Sigmoid colon (tissue), 7 donors: ENCODE results near the gene LHFPL5. TPM values are rescaled to one million over a fixed set of nuclear protein-coding genes. Genes with fewer than 3 reads are reported as not detected.

Experiments
- DNase-seq: peaks from one replicate; pipeline ENCODE4 v3.0.0-alpha.2; 2019
- H3K27ac ChIP-seq, 4 donors: fragments of 200-600 bp; sonication (generic); one replicate each; pipeline ENCODE4 v1.5.1; 2016 to 2019; ENCODE audit warnings: mild to moderate bottlenecking in 1 of 4
- H3K27me3 ChIP-seq, 3 donors: fragments of 200-600 bp; sonication (generic); one replicate each; pipeline ENCODE4 v1.5.1; 2019; ENCODE audit warnings: mild to moderate bottlenecking in 1 of 3
- H3K36me3 ChIP-seq, 4 donors: fragments of 200-600 bp; sonication (generic); one replicate each; pipeline ENCODE4 v1.5.1; 2016 to 2019
- H3K4me1 ChIP-seq, 4 donors: fragments of 200-600 bp; sonication (generic); one replicate each; pipeline ENCODE4 v1.5.1; 2017 to 2019
- H3K4me3 ChIP-seq, 4 donors: fragments of 200-600 bp; sonication (generic); one replicate each; pipeline ENCODE4 v1.5.1; 2017 to 2019; ENCODE audit warnings: mild to moderate bottlenecking in 2 of 4, moderate library complexity in 1 of 4
- H3K9me3 ChIP-seq, 4 donors: fragments of 200-600 bp in 3 of 4; sonication (generic) in 3 of 4; one replicate each; pipeline versions ENCODE4 v1.5.1 to v1.6.1; 2013 to 2019
- CTCF ChIP-seq, 4 experiments: fragments of 450-650 bp in 3 of 4; fragments of 200-600 bp in 1 of 4; IDR thresholded peaks; one replicate each; pipeline ENCODE4 v1.5.1; 2016 to 2019; ENCODE audit warnings: antibody characterized with exemption in 4 of 4, mild to moderate bottlenecking in 3 of 4, moderate library complexity in 2 of 4
- EP300 ChIP-seq, 4 donors: sonication (generic); formaldehyde crosslinking; IDR thresholded peaks; one replicate each; pipeline ENCODE4 v1.6.1; 2017; ENCODE audit warnings: antibody characterized with exemption in 4 of 4
- POLR2A ChIP-seq, 2 donors: fragments of 450-650 bp; IDR thresholded peaks; one replicate each; pipeline ENCODE4 v1.6.1; 2016; ENCODE audit warnings: antibody characterized with exemption in 2 of 2, mild to moderate bottlenecking in 2 of 2, moderate library complexity in 2 of 2
- POLR2AphosphoS5 ChIP-seq, 4 donors: sonication (generic); formaldehyde crosslinking; IDR thresholded peaks; one replicate each; pipeline ENCODE4 v1.6.1; 2017; ENCODE audit warnings: antibody characterized with exemption in 4 of 4
- WGBS, 2 donors: extraction: QIAGEN DNeasy Blood & Tissue Kit; methylation state at CpG; one replicate each; pipeline ENCODE4 v1.1.7; 2013; 5-methylcytosine and 5-hydroxymethylcytosine counted together
- intact Hi-C: fragments of 100-400 bp; cut with DNase I; formaldehyde crosslinking; loops from one replicate; pipeline ENCODE4 v1.15.1; 2023
- polyA plus RNA-seq, 3 donors: library from polyadenylated mRNA; stranded (reverse); fragments of 200-250 nt; gene quantifications; one replicate each; pipeline ENCODE4 v1.2.3, GENCODE V29; 2013
- total RNA-seq, 4 donors: library from RNA; depleted of rRNA; stranded (reverse); fragments of >200 nt; gene quantifications; one replicate each; pipeline ENCODE4 v1.1.0, GENCODE V29; 2016
- donor health status: healthy with polysubstance abuse.
- donor health status: Bipolar disorder and iron deficiency.
- donor health status: healthy.

LHFPL5 gene
- total and polyA plus RNA-seq, 7 donors = 0.12 to 0.46 (median 0.27) TPM; not detected in 4

GRCh38 chr6:35801148-35801547 is 4.0 kb upstream of the LHFPL5 start:
- TF ChIP-seq CTCF (IDR thresholded peaks at IDR 0.05) (no peak), POLR2A (IDR thresholded peaks at IDR 0.05) (no peak)
- H3K4me1 ChIP-seq = peaks cover 0 to 8% (median 3%) of the 10 kb centered on the region in 4 donors
- DNase-seq = no peak
- H3K27ac ChIP-seq = no peak overlapping the region
- H3K9me3 ChIP-seq = no peaks in the 10 kb centered on the region
- intact Hi-C loops = no loop called here
- peaks cover 0 to 23% (median 11%) of the 10 kb centered on the region in 3 donors for H3K27me3 ChIP-seq
- H3K4me3 ChIP-seq = no peak overlapping the region
- no peaks in the 10 kb centered on the region for H3K36me3 ChIP-seq
- WGBS, 2 donors = 67 to 86% methylated on average over 3 of the region's 3 CpGs

DNA sequence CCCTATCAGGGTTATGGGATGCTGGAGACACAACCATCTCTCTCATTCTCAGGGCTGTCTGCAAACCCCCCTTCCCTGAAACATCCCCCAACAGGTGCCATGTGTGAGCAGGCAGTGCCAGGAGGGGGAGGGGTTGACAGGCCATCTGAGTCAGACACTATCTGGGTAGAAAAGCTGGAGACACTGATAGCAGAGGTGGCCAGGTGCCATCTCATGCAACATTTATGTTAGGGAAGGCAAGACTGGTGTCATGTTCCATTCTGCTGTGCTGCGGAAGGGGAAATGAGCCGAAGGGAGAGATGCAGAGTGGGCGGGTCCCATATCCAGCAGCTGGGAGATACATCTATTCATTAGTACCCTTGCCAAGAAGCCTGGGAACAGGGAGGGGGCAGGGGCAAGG is 3.5 kb downstream of the LHFPL5 start:
- intact Hi-C loops = no loop called here
- Histone ChIP-seq H3K36me3 (no peaks in the 10 kb centered on the region), H3K27me3 (peaks cover 0 to 26% (median 15%) of the 10 kb centered on the region in 3 donors)

GRCh38 chr6:35809809-35810208 is 4.7 kb downstream of the LHFPL5 start:
- Histone ChIP-seq H3K4me3 (no peak overlapping the region), H3K27ac (no peak overlapping the region), H3K9me3 (no peaks in the 10 kb centered on the region), H3K4me1 (peaks cover 0 to 7% (median 3%) of the 10 kb centered on the region in 4 donors), H3K36me3 (no peaks in the 10 kb centered on the region), H3K27me3 (peaks cover 0 to 25% (median 15%) of the 10 kb centered on the region in 3 donors)
- no peak for DNase-seq
- WGBS, 2 donors = 79 to 80% methylated on average over 5 of the region's 5 CpGs
- intact Hi-C loops = no loop called here
- no peak for TF ChIP-seq POLR2AphosphoS5 (IDR thresholded peaks at IDR 0.05)
- no peak for TF ChIP-seq EP300 (IDR thresholded peaks at IDR 0.05)
- no peak for TF ChIP-seq POLR2A (IDR thresholded peaks at IDR 0.05)
- TF ChIP-seq CTCF (IDR thresholded peaks at IDR 0.05) = no peak

More for the DNA sequence above, 3.5 kb downstream of the LHFPL5 start:
- no peak for DNase-seq
- H3K4me1 ChIP-seq = peaks cover 0 to 8% (median 3%) of the 10 kb centered on the region in 4 donors
- 73 to 79% methylated on average over 3 of the region's 3 CpGs for WGBS, 2 donors
- H3K9me3 ChIP-seq = no peaks in the 10 kb centered on the region
- TF ChIP-seq CTCF (IDR thresholded peaks at IDR 0.05) = no peak
- TF ChIP-seq POLR2A (IDR thresholded peaks at IDR 0.05) = no peak
- TF ChIP-seq POLR2AphosphoS5 (IDR thresholded peaks at IDR 0.05) = no peak
- no peak for TF ChIP-seq EP300 (IDR thresholded peaks at IDR 0.05)
- no peak overlapping the region for H3K4me3 ChIP-seq
- no peak overlapping the region for H3K27ac ChIP-seq

GRCh38 chr6:35810971-35811698 is 6.0 kb downstream of the LHFPL5 start:
- peaks cover 0 to 12% (median 4%) of the 10 kb centered on the region in 3 donors for H3K27me3 ChIP-seq
- no peaks in the 10 kb centered on the region for H3K36me3 ChIP-seq
- no peaks in the 10 kb centered on the region for H3K4me1 ChIP-seq
- WGBS, 2 donors = 61 to 70% methylated on average over 14 of the region's 14 CpGs
- H3K9me3 ChIP-seq = no peaks in the 10 kb centered on the region
- DNase-seq = no peak
- no peak for TF ChIP-seq CTCF (IDR thresholded peaks at IDR 0.05)
- no peak for TF ChIP-seq POLR2AphosphoS5 (IDR thresholded peaks at IDR 0.05)
- no peak for TF ChIP-seq EP300 (IDR thresholded peaks at IDR 0.05)
- no peak for TF ChIP-seq POLR2A (IDR thresholded peaks at IDR 0.05)
- intact Hi-C loops = no loop called here
- no peak overlapping the region for H3K27ac ChIP-seq
- H3K4me3 ChIP-seq = no peak overlapping the region

DNA sequence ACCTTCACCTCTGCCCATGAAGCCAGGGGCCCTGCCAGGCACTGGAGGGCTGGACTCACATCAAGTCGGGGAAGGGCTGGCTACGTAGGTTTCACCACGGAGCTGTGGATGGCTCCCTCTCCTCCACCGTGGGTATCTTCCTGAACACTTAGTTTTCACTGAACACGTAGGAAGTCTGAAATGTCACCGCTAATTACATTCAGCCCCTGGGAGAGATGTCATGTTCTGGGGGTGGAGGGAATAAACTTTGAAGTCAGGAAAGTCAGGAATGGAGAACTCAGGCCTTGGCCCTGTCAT is 6.5 kb downstream of the LHFPL5 start:
- WGBS, 2 donors = 80 to 81% methylated on average over 6 of the region's 6 CpGs
- no peaks in the 10 kb centered on the region for H3K36me3 ChIP-seq
- peaks cover 0 to under 1% (median 0%) of the 10 kb centered on the region in 4 donors for H3K9me3 ChIP-seq
- peaks cover 0 to 7% (median 4%) of the 10 kb centered on the region in 3 donors for H3K27me3 ChIP-seq
- H3K4me1 ChIP-seq = no peaks in the 10 kb centered on the region
- DNase-seq = no peak
- TF ChIP-seq CTCF (IDR thresholded peaks at IDR 0.05) (no peak), EP300 (IDR thresholded peaks at IDR 0.05) (no peak), POLR2AphosphoS5 (IDR thresholded peaks at IDR 0.05) (no peak), POLR2A (IDR thresholded peaks at IDR 0.05) (no peak)
- H3K27ac ChIP-seq = no peak overlapping the region
- intact Hi-C loops = no loop called here
- H3K4me3 ChIP-seq = no peak overlapping the region
